Mesothelial cell of epicardium (in vitro differentiated cells): ENCODE results near the gene NFATC2. TPM values are rescaled to one million over a fixed set of nuclear protein-coding genes. Genes with fewer than 3 reads are reported as not detected.
"Not testable (repeated sequence)": the region's sequence is repeated elsewhere in the genome, so short reads cannot be mapped to it uniquely, and the experiment has no call there.

Source experiments
- DNase-seq, 2 experiments: peaks; one replicate each; pipeline ENCODE4 v3.0.0; 2021; ENCODE audit warnings: low spot score in 2 of 2; ENCODE audit not compliant: unreplicated experiment in 2 of 2
- H3K27ac Mint-ChIP-seq: 2 replicates; pipeline ENCODE4 v1.8.0; 2021; ENCODE audit warnings: mixed read lengths
- H3K27me3 Mint-ChIP-seq: 2 replicates; pipeline ENCODE4 v1.8.0; 2021; ENCODE audit warnings: low read depth, mixed read lengths
- H3K36me3 Mint-ChIP-seq: 2 replicates; pipeline ENCODE4 v1.8.0; 2021; ENCODE audit warnings: mixed read lengths
- H3K4me1 Mint-ChIP-seq: 2 replicates; pipeline ENCODE4 v1.8.0; 2021; ENCODE audit warnings: mixed read lengths
- H3K4me3 Mint-ChIP-seq: 2 replicates; pipeline ENCODE4 v1.8.0; 2021; ENCODE audit warnings: mild to moderate bottlenecking, moderate library complexity, mixed read lengths
- H3K9me3 Mint-ChIP-seq: 2 replicates; pipeline ENCODE4 v1.8.0; 2021; ENCODE audit warnings: mixed read lengths
- CTCF ChIP-seq: fragments of 200-600 bp; sonication (generic); IDR thresholded peaks from one replicate; pipeline ENCODE4 v1.5.0; 2021; ENCODE audit warnings: antibody characterized with exemption; ENCODE audit not compliant: unreplicated experiment
- total RNA-seq: library from RNA; stranded (reverse); gene quantifications from 3 replicates; pipeline ENCODE4 v1.2.1, GENCODE V29; 2021

Gene NFATC2
- total RNA-seq, 1 donor from 2014 or later: 14.0 TPM

DNA sequence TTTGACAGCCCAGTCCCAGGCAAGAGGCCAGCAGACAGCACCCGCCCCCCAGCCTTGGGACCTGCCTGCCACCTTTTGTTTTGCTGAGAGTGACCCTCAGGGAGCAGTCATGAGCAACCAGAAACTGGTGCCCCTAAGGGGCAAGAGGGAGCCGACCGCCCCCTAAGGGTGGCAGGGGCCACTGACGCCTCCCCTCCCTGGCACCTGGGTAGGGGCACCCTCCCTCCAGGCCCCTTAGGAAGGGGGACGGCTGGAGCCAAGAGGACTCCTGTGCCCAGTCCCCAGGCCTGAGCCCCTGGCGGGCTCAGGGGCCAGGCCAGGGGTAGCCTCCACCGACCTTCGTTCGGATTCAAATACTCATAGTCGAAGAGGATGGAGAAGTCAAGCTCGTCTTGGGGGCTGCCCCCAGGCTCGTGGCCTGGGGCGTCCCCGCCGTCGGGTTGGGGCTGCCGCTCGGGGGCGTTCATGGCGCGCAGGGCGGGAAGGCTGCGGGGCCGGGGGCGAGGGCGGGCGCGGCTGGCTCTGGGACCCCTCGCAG is 417 bp downstream of the NFATC2 start:
- TF ChIP-seq CTCF: peak; percentile 17
- peak overlapping the region; percentile 54 for H3K4me3 Mint-ChIP-seq
- H3K9me3 Mint-ChIP-seq: peaks cover 10% of the 10 kb centered on the region
- peaks cover 36% of the 10 kb centered on the region for H3K27me3 Mint-ChIP-seq
- peaks cover 11% of the 10 kb centered on the region for H3K36me3 Mint-ChIP-seq
- H3K4me1 Mint-ChIP-seq: peaks cover 25% of the 10 kb centered on the region
- DNase-seq: no peak
- H3K27ac Mint-ChIP-seq: peak overlapping the region; percentile 93

- peaks cover 10% of the 10 kb centered on the region for H3K9me3 Mint-ChIP-seq
Measured at GRCh38 chr20:51541189-51542032, 1.1 kb downstream of the NFATC2 start.

GRCh38 chr20:51540580-51540979 is 1.9 kb downstream of the NFATC2 start:
- Mint-ChIP-seq H3K9me3 (peaks cover 10% of the 10 kb centered on the region), H3K4me1 (peaks cover 39% of the 10 kb centered on the region), H3K4me3 (peak overlapping the region; percentile 54), H3K36me3 (peaks cover 11% of the 10 kb centered on the region), H3K27ac (peak overlapping the region; percentile 93), H3K27me3 (peaks cover 24% of the 10 kb centered on the region)
- TF ChIP-seq CTCF: no peak
- DNase-seq: no peak

More at GRCh38 chr20:51541189-51542032, 1.1 kb downstream of the NFATC2 start:
- no peak for TF ChIP-seq CTCF
- peak in 1 of 2 experiments; percentile 59 for DNase-seq
- peaks cover 30% of the 10 kb centered on the region for H3K27me3 Mint-ChIP-seq
- peaks cover 31% of the 10 kb centered on the region for H3K4me1 Mint-ChIP-seq
- H3K36me3 Mint-ChIP-seq: peaks cover 11% of the 10 kb centered on the region
- peak overlapping the region; percentile 93 for H3K27ac Mint-ChIP-seq
- H3K4me3 Mint-ChIP-seq: peak overlapping the region; percentile 54

DNA sequence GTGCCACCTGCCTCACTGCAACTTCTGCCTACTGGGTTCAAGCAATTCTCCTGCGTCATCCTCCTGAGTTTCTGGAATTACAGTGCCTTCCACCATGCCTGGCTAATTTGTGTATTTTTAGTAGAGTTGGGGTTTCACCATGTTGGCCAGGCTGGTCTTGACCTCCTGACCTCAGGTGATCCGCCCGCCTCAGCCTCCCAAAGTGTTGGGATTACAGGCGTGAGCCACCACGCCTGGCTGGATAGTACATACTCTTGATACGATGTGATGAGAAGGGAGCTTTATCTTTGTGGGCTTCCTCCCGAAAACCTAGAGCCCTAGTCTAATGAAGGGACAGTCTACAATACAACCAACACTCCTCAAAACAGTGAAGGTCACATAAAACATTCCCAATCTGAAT is 2.4 kb downstream of the NFATC2 start:
- DNase-seq, H3K4me3 Mint-ChIP-seq, H3K9me3 Mint-ChIP-seq: not testable (repeated sequence)
- Mint-ChIP-seq H3K27me3 (peaks cover 19% of the 10 kb centered on the region), H3K4me1 (peaks cover 44% of the 10 kb centered on the region), H3K36me3 (peaks cover 11% of the 10 kb centered on the region), H3K27ac (peak overlapping the region; percentile 30)

DNA sequence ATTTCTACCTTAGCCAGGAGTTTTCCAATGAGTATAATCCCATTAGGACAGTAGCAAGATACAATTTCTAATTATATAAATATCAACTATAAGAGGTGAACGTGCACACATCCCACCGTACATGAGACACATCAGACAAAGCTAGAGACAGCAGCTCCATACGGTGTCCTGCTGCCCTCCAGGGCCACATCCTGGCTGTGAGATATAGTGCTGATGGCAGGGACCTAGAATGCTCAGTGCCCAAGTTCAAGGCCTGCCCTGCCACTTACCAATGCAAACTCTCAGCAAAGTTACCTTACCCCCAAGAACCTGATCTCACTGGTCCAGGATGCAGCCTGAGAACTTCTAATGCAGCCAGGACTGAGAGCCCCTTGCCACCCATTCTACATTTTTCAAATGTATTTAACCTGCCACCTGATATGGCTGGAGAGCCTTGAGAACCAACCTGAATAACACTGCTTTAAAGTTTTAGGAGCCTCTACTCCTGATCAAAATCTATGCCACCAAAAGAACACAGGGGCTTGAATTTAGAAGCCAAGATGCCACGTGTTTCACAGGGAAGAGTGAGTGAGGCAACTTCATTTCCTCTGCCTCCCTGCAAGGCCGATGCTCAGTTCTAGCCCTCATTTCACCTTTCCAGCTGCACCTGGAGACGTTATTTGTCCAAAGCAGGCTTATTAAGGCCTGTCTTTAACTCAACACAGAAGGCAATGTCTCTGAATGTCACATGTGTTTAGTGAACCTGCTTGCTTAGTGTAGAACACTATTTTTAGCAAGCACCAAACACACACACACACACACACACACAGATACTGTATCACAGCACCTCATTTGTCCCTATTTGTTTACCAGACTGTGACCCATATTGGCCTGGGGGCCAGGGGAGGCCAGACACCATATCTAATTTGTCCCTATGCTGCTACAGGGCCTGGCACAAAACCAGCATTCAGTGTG is 6.1 kb downstream of the NFATC2 start:
- H3K36me3 Mint-ChIP-seq: peaks cover 11% of the 10 kb centered on the region
- H3K4me3 Mint-ChIP-seq: no peak overlapping the region
- peaks cover 10% of the 10 kb centered on the region for H3K9me3 Mint-ChIP-seq
- peaks cover 54% of the 10 kb centered on the region for H3K4me1 Mint-ChIP-seq
- TF ChIP-seq CTCF: no peak
- peak overlapping the region; percentile 88 for H3K27ac Mint-ChIP-seq
- no peak for DNase-seq
- H3K27me3 Mint-ChIP-seq: no peaks in the 10 kb centered on the region
